ENCODE results near the gene AUP1. TPM values are rescaled to one million over a fixed set of nuclear protein-coding genes. Genes with fewer than 3 reads are reported as not detected.
A peak's percentile ranks its signal among the peaks of the same experiment; 100 is the strongest.

AUP1 gene
- polyA plus RNA-seq, 3 donors, result 130 to 385 (median 149) TPM

- Mint-ChIP-seq H3K4me3 (peak overlapping the region; percentile 3 to 19), H3K36me3 (peaks cover 0 to 4% of the 10 kb centered on the region in 2 donors), H3K27ac (peak overlapping the region; percentile 77 to 94 (median 91)), H3K27me3 (ENCODE audit: low read depth in 3 of 3) (no peaks in the 10 kb centered on the region), H3K9me3 (peaks cover 0 to 3% (median 0%) of the 10 kb centered on the region in 7 donors), H3K4me1 (peaks cover 62% of the 10 kb centered on the region)
- 73% methylated on average over 3 of the region's 7 CpGs for WGBS (ENCODE audit: insufficient coverage)
- Histone ChIP-seq H3K9me3 (replicated peaks in 1 of 2; ENCODE audit: control insufficient read depth in 1 of 2, insufficient read depth in 1 of 2, low read length in 2 of 2) (no peaks in the 10 kb centered on the region), H2AFZ (ENCODE audit: insufficient read depth, low read depth, low read length, poor library complexity, severe bottlenecking) (peak overlapping the region; percentile 52), H3K36me3 (replicated peaks in 1 of 2; ENCODE audit: control insufficient read depth in 1 of 2, insufficient read depth in 2 of 2, low read length in 2 of 2) (no peaks in the 10 kb centered on the region), H3K4me3 (replicated peaks in 1 of 3; ENCODE audit: low read depth in 2 of 3, low read length in 3 of 3) (peak overlapping the region in 1 of 3 experiments; percentile 34), H3K27ac (ENCODE audit: low read depth in 1 of 2, low read length in 2 of 2) (peak overlapping the region in 1 of 2 donors; percentile 77), H3K9ac (ENCODE audit: insufficient read depth, low read length, poor library complexity, severe bottlenecking) (no peak overlapping the region), H3K4me2 (replicated peaks; ENCODE audit: extremely low read depth, low read length, poor library complexity, severe bottlenecking) (peak overlapping the region; percentile 47), H4K20me1 (ENCODE audit: insufficient read depth, low read length) (no peaks in the 10 kb centered on the region), H3K79me2 (ENCODE audit: insufficient read depth, low read length) (no peaks in the 10 kb centered on the region), H3K4me1 (ENCODE audit: control insufficient read depth in 1 of 2, insufficient read depth in 2 of 2, low read length in 2 of 2) (peaks cover 59 to 67% of the 10 kb centered on the region in 2 donors), H3K27me3 (ENCODE audit: control insufficient read depth in 2 of 2, insufficient read depth in 2 of 2, low read length in 2 of 2) (no peaks in the 10 kb centered on the region)
- no peak for TF ChIP-seq CTCF (IDR thresholded peaks at IDR 0.05)
- DNase-seq, result peak in 1 of 3 donors; percentile 33
- intact Hi-C loops (cut with micrococcal nuclease), result no loop called here
Measured at GRCh38 chr2:74566076-74566753, 36.7 kb upstream of the AUP1 start.

- H4K20me1 ChIP-seq (ENCODE audit: insufficient read depth, low read length), result peaks cover 4% of the 10 kb centered on the region
- no peak overlapping the region for H3K27ac ChIP-seq (ENCODE audit: low read depth in 1 of 2, low read length in 2 of 2)
- Mint-ChIP-seq H3K27me3 (ENCODE audit: low read depth in 3 of 3) (peaks cover 0 to 2% (median 0%) of the 10 kb centered on the region in 3 donors), H3K4me3 (no peak overlapping the region), H3K36me3 (peaks cover 0 to 4% of the 10 kb centered on the region in 2 donors), H3K4me1 (peaks cover 67% of the 10 kb centered on the region), H3K27ac (peak overlapping the region in 1 of 7 donors; percentile 21), H3K9me3 (peaks cover 0 to 3% (median 0%) of the 10 kb centered on the region in 7 donors)
- H3K9me3 ChIP-seq (replicated peaks in 1 of 2; ENCODE audit: control insufficient read depth in 1 of 2, insufficient read depth in 1 of 2, low read length in 2 of 2), result no peaks in the 10 kb centered on the region
- no peak overlapping the region for H3K4me2 ChIP-seq (replicated peaks; ENCODE audit: extremely low read depth, low read length, poor library complexity, severe bottlenecking)
- H3K9ac ChIP-seq (ENCODE audit: insufficient read depth, low read length, poor library complexity, severe bottlenecking), result no peak overlapping the region
- no peaks in the 10 kb centered on the region for H3K36me3 ChIP-seq (replicated peaks in 1 of 2; ENCODE audit: control insufficient read depth in 1 of 2, insufficient read depth in 2 of 2, low read length in 2 of 2)
- no peak overlapping the region for H2AFZ ChIP-seq (ENCODE audit: insufficient read depth, low read depth, low read length, poor library complexity, severe bottlenecking)
- no peak for DNase-seq
- no peaks in the 10 kb centered on the region for H3K79me2 ChIP-seq (ENCODE audit: insufficient read depth, low read length)
- intact Hi-C loops (cut with micrococcal nuclease), result no loop called here
- H3K4me1 ChIP-seq (ENCODE audit: control insufficient read depth in 1 of 2, insufficient read depth in 2 of 2, low read length in 2 of 2), result peaks cover 52 to 59% of the 10 kb centered on the region in 2 donors
- no peak for TF ChIP-seq CTCF (IDR thresholded peaks at IDR 0.05)
- H3K27me3 ChIP-seq (ENCODE audit: control insufficient read depth in 2 of 2, insufficient read depth in 2 of 2, low read length in 2 of 2), result no peaks in the 10 kb centered on the region
- H3K4me3 ChIP-seq (replicated peaks in 1 of 3; ENCODE audit: low read depth in 2 of 3, low read length in 3 of 3), result no peak overlapping the region
- 97% methylated on average over 3 of the region's 5 CpGs for WGBS (ENCODE audit: insufficient coverage)
Measured at GRCh38 chr2:74564222-74564621, 34.7 kb upstream of the AUP1 start.
